ENCODE data around the gene CHMP2A. TPM values are rescaled to one million over a fixed set of nuclear protein-coding genes. Genes with fewer than 3 reads are reported as not detected.

The CHMP2A gene
- total and polyA plus RNA-seq, 2 of the 13 experiments (the other 11 are each of a cell fraction or from before 2014, with no cell fraction given) = 49.7 to 55.0 TPM

- peak; percentile 82; the same call in 1 of the 2 replicates for TF ChIP-seq THAP9 (CRISPR knock-in tag; IDR thresholded peaks at IDR 0.05; ENCODE audit: borderline replicate concordance)
- TF ChIP-seq FOXO4 (CRISPR knock-in tag; conservative IDR thresholded peaks at IDR 0.05) = no peak
- peak; percentile 51; the same call in 1 of the 2 replicates for TF ChIP-seq MYPOP (CRISPR knock-in tag; IDR thresholded peaks at IDR 0.05)
- TF ChIP-seq SOX13 (IDR thresholded peaks at IDR 0.05) = no peak
- TF ChIP-seq SOX13 (CRISPR knock-in tag; conservative IDR thresholded peaks at IDR 0.05 in 1 of 2, IDR thresholded peaks at IDR 0.05 in 1 of 2) = 0 out of 4 replicates have a peak, but pooled peaks of 1 of the 2 experiments have one; percentile 14
- no peak for TF ChIP-seq SMAD3 (CRISPR knock-in tag; IDR thresholded peaks at IDR 0.05)
- TF ChIP-seq PBX3 (CRISPR knock-in tag; IDR thresholded peaks at IDR 0.05; ENCODE audit: borderline replicate concordance) = peak; percentile 39; the same call in 1 of the 2 replicates
- no peak for TF ChIP-seq CEBPG (CRISPR knock-in tag; IDR thresholded peaks at IDR 0.05)
- TF ChIP-seq KAT7 (CRISPR knock-in tag; IDR thresholded peaks at IDR 0.05; ENCODE audit: borderline replicate concordance) = no peak
- TF ChIP-seq ZNF12 (CRISPR knock-in tag; IDR thresholded peaks at IDR 0.05) = 0 out of 2 replicates have a peak, but pooled peaks have one; percentile 9
- peak; percentile 59; the same call in 1 of the 2 replicates for TF ChIP-seq TSC22D2 (CRISPR knock-in tag; IDR thresholded peaks at IDR 0.05; ENCODE audit: borderline replicate concordance)
- 0 out of 2 replicates have a peak, but pooled peaks have one; percentile 42 for TF ChIP-seq POLR2AphosphoS5 (IDR thresholded peaks at IDR 0.05; ENCODE audit: low read depth, low read length)
- TF ChIP-seq MXD4 (CRISPR knock-in tag; IDR thresholded peaks at IDR 0.05) = no peak
- peak; percentile 69 for TF ChIP-seq ZGPAT (CRISPR knock-in tag; IDR thresholded peaks at IDR 0.05)
- peak; percentile 53 for TF ChIP-seq PAXIP1 (CRISPR knock-in tag; conservative IDR thresholded peaks at IDR 0.05)
Measured at GRCh38 chr19:58572818-58573657, 18.1 kb upstream of the CHMP2A start, which contains the start of gene MZF1 (continued).
